Lower lobe of right lung (tissue), 2 donors: ENCODE data around the gene TCF4. TPM values are rescaled to one million over a fixed set of nuclear protein-coding genes. Genes with fewer than 3 reads are reported as not detected.

Experiments used
- ATAC-seq, 2 donors: fragments of 200-7000 bp; cut with Tn5 transposase; one replicate each; pipeline ENCODE4 v1.9.1; 2020 to 2022; ENCODE audit warnings: mild to moderate bottlenecking in 2 of 2, moderate library complexity in 2 of 2
- DNase-seq: peaks from one replicate; pipeline ENCODE4 v3.0.0-alpha.2; 2020
- H3K27ac ChIP-seq: fragments of 200-600 bp; one replicate; pipeline ENCODE4 v1.8.0; 2022
- H3K27me3 ChIP-seq: fragments of 200-600 bp; one replicate; pipeline ENCODE4 v1.8.0; 2022; ENCODE audit warnings: low read depth
- H3K36me3 ChIP-seq: fragments of 200-600 bp; one replicate; pipeline ENCODE4 v1.8.0; 2022; ENCODE audit warnings: mild to moderate bottlenecking
- H3K4me1 ChIP-seq: fragments of 200-600 bp; one replicate; pipeline ENCODE4 v1.8.0; 2022
- H3K4me3 ChIP-seq: fragments of 200-600 bp; one replicate; pipeline ENCODE4 v1.8.0; 2022; ENCODE audit warnings: mild to moderate bottlenecking
- H3K9me3 ChIP-seq: fragments of 200-600 bp; one replicate; pipeline ENCODE4 v1.8.0; 2022
- CTCF ChIP-seq: fragments of 200-600 bp; IDR thresholded peaks from one replicate; pipeline ENCODE4 v1.8.0; 2022; ENCODE audit warnings: antibody characterized with exemption, mild to moderate bottlenecking
- intact Hi-C: fragments of 100-400 bp; cut with DNase I; formaldehyde crosslinking; loops from one replicate; pipeline ENCODE4 v1.11.0; 2022
- total RNA-seq: library from RNA; stranded (reverse); fragmentation: NEBNext Ultra II Directional; extraction: Animal tissue kit (Norgen Biotek cat#: 25700); gene quantifications from one replicate; pipeline ENCODE4 v1.2.1, GENCODE V29; 2021
- donor health status: DM: no; HTN: yes; CAD: no; lungs with severe emphysema.

Gene TCF4
- total RNA-seq, 1 donor from 2014 or later = 112 TPM

GRCh38 chr18:55524353-55525073, 63.5 kb downstream of the TCF4 start:
- peaks cover 8% of the 10 kb centered on the region for H3K4me1 ChIP-seq

DNA sequence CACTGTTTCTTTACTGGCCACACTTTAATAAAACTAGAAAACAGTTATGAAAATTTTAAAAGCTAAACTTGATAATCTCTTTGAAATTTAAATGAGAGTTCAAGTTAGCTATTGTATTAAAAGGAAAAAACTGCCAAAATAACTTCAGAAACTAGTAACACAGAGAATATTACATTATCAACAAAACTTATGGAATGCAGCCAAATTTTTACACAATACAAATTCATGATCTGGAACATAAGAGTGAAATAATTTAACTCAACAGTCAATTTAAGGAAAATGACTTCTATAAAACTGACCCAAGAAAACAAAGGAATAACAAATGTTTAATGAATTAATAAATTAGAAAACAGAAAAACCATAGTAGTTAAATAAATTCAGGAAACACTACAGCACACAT, 65.0 kb downstream of the TCF4 start:
- no peaks in the 10 kb centered on the region for H3K9me3 ChIP-seq
- no peaks in the 10 kb centered on the region for H3K36me3 ChIP-seq
- TF ChIP-seq CTCF = no peak
- ATAC-seq (no peak), DNase-seq (no peak)
- intact Hi-C loops = no loop called here
- no peak overlapping the region for H3K4me3 ChIP-seq
- no peak overlapping the region for H3K27ac ChIP-seq
- H3K27me3 ChIP-seq = no peaks in the 10 kb centered on the region
- peaks cover 7% of the 10 kb centered on the region for H3K4me1 ChIP-seq

More at GRCh38 chr18:55524353-55525073, 63.5 kb downstream of the TCF4 start:
- Histone ChIP-seq H3K9me3 (no peaks in the 10 kb centered on the region), H3K4me3 (no peak overlapping the region), H3K36me3 (no peaks in the 10 kb centered on the region), H3K27me3 (no peaks in the 10 kb centered on the region), H3K27ac (no peak overlapping the region)
- intact Hi-C loops = no loop called here
- TF ChIP-seq CTCF = no peak
- no peak for ATAC-seq
- no peak for DNase-seq

GRCh38 chr18:55522011-55522410, 66.0 kb downstream of the TCF4 start:
- intact Hi-C loops = no loop called here
- no peaks in the 10 kb centered on the region for H3K4me1 ChIP-seq
- TF ChIP-seq CTCF = no peak
- H3K27ac ChIP-seq = no peak overlapping the region
- ATAC-seq = no peak
- no peak overlapping the region for H3K4me3 ChIP-seq
- H3K9me3 ChIP-seq = no peaks in the 10 kb centered on the region
- no peaks in the 10 kb centered on the region for H3K27me3 ChIP-seq
- no peaks in the 10 kb centered on the region for H3K36me3 ChIP-seq
- no peak for DNase-seq

GRCh38 chr18:55517055-55517454, 70.9 kb downstream of the TCF4 start:
- H3K4me1 ChIP-seq = no peaks in the 10 kb centered on the region
- H3K9me3 ChIP-seq = no peaks in the 10 kb centered on the region
- intact Hi-C loops = no loop called here
- H3K27ac ChIP-seq = no peak overlapping the region
- no peaks in the 10 kb centered on the region for H3K36me3 ChIP-seq
- no peaks in the 10 kb centered on the region for H3K27me3 ChIP-seq
- no peak for ATAC-seq
- H3K4me3 ChIP-seq = no peak overlapping the region
- no peak for TF ChIP-seq CTCF
- DNase-seq = no peak

DNA sequence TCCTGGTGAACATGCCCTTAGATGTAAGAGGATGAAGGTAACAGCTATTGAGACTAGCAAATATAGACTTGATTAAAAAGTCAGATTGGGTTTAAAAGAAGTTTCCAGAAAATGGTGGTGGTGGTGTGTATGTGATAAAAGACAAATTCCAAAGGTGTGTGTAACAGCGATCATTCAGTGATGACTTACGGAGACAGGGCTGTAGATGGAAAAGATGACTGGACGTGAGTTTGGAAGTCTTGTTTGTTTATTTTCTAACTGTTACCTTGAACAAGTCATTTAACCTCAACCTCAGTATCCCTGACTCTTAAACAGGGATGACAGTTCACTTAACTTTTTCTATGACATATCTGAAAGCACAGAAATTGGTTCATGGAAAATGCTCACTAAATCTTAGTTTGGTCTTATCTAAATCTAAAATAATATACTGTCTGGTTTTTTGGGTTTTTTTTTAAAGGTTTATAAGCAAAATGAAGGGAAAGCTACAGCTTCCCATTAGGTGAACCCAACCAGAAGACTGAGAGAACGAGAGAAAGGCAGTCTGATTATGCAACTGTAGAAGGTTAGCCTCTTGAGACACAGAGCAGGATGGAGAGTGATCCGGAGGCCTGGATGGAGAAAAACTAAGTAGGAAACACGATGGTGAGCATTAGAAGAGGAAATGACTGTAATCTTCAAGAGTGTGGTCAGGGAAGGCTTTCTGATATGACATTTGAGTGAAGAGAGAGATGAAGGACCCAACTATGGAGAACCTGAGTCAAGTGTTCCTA, 71.9 kb downstream of the TCF4 start:
- H3K9me3 ChIP-seq = no peaks in the 10 kb centered on the region
- H3K4me3 ChIP-seq = no peak overlapping the region
- H3K4me1 ChIP-seq = no peaks in the 10 kb centered on the region
- DNase-seq (no peak), ATAC-seq (no peak)
- no peak for TF ChIP-seq CTCF
- H3K36me3 ChIP-seq = no peaks in the 10 kb centered on the region
- intact Hi-C loops = no loop called here
- no peak overlapping the region for H3K27ac ChIP-seq
- no peaks in the 10 kb centered on the region for H3K27me3 ChIP-seq
